Activated B cell treated with CpG ODN at 0.5 μM for 24 hours (primary cell): ENCODE results near the gene DUSP5. TPM values are rescaled to one million over a fixed set of nuclear protein-coding genes. Genes with fewer than 3 reads are reported as not detected.

Experiments
- ATAC-seq: fragments of 200-7000 bp; cut with Tn5 transposase; one replicate; pipeline ENCODE4 v1.10.0; 2021; ENCODE audit warnings: low read depth, mild to moderate bottlenecking, moderate library complexity
- CTCF ChIA-PET: fragments of 350-600 bp; sonication (Branson Sonifier 250); formaldehyde crosslinking; loops from one replicate; lab custom pipeline; 2021; ENCODE audit warnings: antibody characterized with exemption; lab: Charles Lee
- POLR2A ChIA-PET: fragments of 350-600 bp; sonication (Branson Sonifier 250); formaldehyde crosslinking; loops from one replicate; lab custom pipeline; 2021; ENCODE audit warnings: antibody characterized with exemption; lab: Charles Lee
- DNase-seq: peaks from one replicate; pipeline ENCODE4 v3.0.0; 2022
- H3K27ac Mint-ChIP-seq: one replicate; pipeline ENCODE4 v1.8.0; 2020; ENCODE audit warnings: mixed read lengths
- H3K27me3 Mint-ChIP-seq: one replicate; pipeline ENCODE4 v1.8.0; 2021; ENCODE audit warnings: mixed read lengths
- H3K36me3 Mint-ChIP-seq: one replicate; pipeline ENCODE4 v1.8.0; 2021; ENCODE audit warnings: low read depth, mixed read lengths
- H3K4me1 Mint-ChIP-seq: one replicate; pipeline ENCODE4 v1.8.0; 2021; ENCODE audit warnings: mixed read lengths
- H3K4me3 Mint-ChIP-seq: one replicate; pipeline ENCODE4 v1.8.0; 2020; ENCODE audit warnings: mild to moderate bottlenecking, mixed read lengths
- H3K9me3 Mint-ChIP-seq: one replicate; pipeline ENCODE4 v1.8.0; 2020; ENCODE audit warnings: mixed read lengths
- intact Hi-C: fragments of 100-400 bp; cut with micrococcal nuclease; formaldehyde crosslinking; loops from one replicate; pipeline ENCODE4 v1.15.1; 2024
- total RNA-seq: library from RNA; stranded (reverse); gene quantifications from 2 replicates; pipeline ENCODE4 v1.2.3, GENCODE V29; 2022
- TF ChIP-seq, protein P1 (sequence below): fragments of 200-600 bp; IDR thresholded peaks from one replicate; pipeline ENCODE4 v1.8.0; 2022; ENCODE audit warnings: antibody characterized with exemption, mild to moderate bottlenecking

The DUSP5 gene
- total RNA-seq, 1 donor from 2014 or later: 26.1 TPM

DNA sequence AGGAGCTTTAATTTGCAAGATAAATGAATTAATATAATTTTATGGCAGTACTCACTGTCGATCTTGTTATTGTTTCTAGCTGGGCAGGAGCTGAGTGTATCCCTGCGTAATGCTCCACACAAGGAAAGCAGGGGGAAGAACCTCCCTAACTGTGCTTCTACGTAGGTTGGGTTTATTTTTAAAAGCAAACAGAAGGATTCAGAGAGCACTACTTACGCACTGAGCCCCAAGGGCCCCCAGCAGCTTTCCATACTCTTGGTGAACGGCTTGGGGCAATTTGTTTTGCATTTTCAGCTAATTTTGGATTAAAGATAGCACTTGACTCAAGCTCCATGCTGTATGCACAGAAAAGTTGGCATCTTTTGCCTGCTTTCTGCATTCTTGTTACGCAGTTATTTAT is 9.6 kb downstream of the DUSP5 start:
- CTCF ChIA-PET: no interaction called here
- Mint-ChIP-seq H3K4me3 (no peak overlapping the region), H3K27me3 (no peaks in the 10 kb centered on the region), H3K4me1 (peaks cover 53% of the 10 kb centered on the region), H3K36me3 (peaks cover 88% of the 10 kb centered on the region), H3K27ac (no peak overlapping the region), H3K9me3 (no peaks in the 10 kb centered on the region)
- ATAC-seq: no peak
- intact Hi-C loops: no loop called here
- POLR2A ChIA-PET: interaction anchor here (0.5 to 3.7 kb wide), 7 partner anchors 9 to 281 kb away, joined by 3 to 12 read pairs (median 4); partner anchors contain the start of gene DUSP5
- DNase-seq: no peak
- TF ChIP-seq, protein P1, sequence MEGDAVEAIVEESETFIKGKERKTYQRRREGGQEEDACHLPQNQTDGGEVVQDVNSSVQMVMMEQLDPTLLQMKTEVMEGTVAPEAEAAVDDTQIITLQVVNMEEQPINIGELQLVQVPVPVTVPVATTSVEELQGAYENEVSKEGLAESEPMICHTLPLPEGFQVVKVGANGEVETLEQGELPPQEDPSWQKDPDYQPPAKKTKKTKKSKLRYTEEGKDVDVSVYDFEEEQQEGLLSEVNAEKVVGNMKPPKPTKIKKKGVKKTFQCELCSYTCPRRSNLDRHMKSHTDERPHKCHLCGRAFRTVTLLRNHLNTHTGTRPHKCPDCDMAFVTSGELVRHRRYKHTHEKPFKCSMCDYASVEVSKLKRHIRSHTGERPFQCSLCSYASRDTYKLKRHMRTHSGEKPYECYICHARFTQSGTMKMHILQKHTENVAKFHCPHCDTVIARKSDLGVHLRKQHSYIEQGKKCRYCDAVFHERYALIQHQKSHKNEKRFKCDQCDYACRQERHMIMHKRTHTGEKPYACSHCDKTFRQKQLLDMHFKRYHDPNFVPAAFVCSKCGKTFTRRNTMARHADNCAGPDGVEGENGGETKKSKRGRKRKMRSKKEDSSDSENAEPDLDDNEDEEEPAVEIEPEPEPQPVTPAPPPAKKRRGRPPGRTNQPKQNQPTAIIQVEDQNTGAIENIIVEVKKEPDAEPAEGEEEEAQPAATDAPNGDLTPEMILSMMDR: no peak

GRCh38 chr10:110508159-110508788 is 10.6 kb downstream of the DUSP5 start:
- intact Hi-C loops: no loop called here
- DNase-seq (no peak), ATAC-seq (no peak)
- H3K36me3 Mint-ChIP-seq: peaks cover 92% of the 10 kb centered on the region
- no peak overlapping the region for H3K4me3 Mint-ChIP-seq
- ChIA-PET CTCF (interaction anchor here (1.5 kb wide), 1 partner anchor 154 kb away, joined by 5 read pairs; no protein-coding TSS in a partner anchor), POLR2A (interaction anchor here (1.5 to 3.7 kb wide), 3 partner anchors 10 to 202 kb away, joined by 4 to 12 read pairs (median 7); partner anchors contain the start of gene DUSP5)
- TF ChIP-seq, protein P1: no peak
- no peaks in the 10 kb centered on the region for H3K9me3 Mint-ChIP-seq
- H3K27me3 Mint-ChIP-seq: no peaks in the 10 kb centered on the region
- H3K27ac Mint-ChIP-seq: no peak overlapping the region
- H3K4me1 Mint-ChIP-seq: peaks cover 53% of the 10 kb centered on the region

GRCh38 chr10:110508806-110509544 is 11.3 kb downstream of the DUSP5 start:
- ChIA-PET CTCF (interaction anchor here (1.5 kb wide), 1 partner anchor 154 kb away, joined by 5 read pairs; no protein-coding TSS in a partner anchor), POLR2A (interaction anchor here (1.5 to 3.7 kb wide), 3 partner anchors 11 to 203 kb away, joined by 4 to 12 read pairs (median 7); partner anchors contain the start of gene DUSP5)
- Mint-ChIP-seq H3K4me1 (peaks cover 52% of the 10 kb centered on the region), H3K4me3 (no peak overlapping the region), H3K27ac (no peak overlapping the region), H3K27me3 (no peaks in the 10 kb centered on the region), H3K9me3 (no peaks in the 10 kb centered on the region), H3K36me3 (peaks cover 91% of the 10 kb centered on the region)
- intact Hi-C loops: no loop called here
- no peak for DNase-seq
- TF ChIP-seq, protein P1: no peak
- ATAC-seq: no peak

- DNase-seq (no peak), ATAC-seq (no peak)
- TF ChIP-seq, protein P1: no peak
- no peaks in the 10 kb centered on the region for H3K27me3 Mint-ChIP-seq
- POLR2A ChIA-PET: interaction anchor here (1.5 to 3.7 kb wide), 3 partner anchors 12 to 204 kb away, joined by 4 to 12 read pairs (median 7); partner anchors contain the start of gene DUSP5
- no peaks in the 10 kb centered on the region for H3K9me3 Mint-ChIP-seq
- H3K27ac Mint-ChIP-seq: no peak overlapping the region
- peaks cover 90% of the 10 kb centered on the region for H3K36me3 Mint-ChIP-seq
- H3K4me3 Mint-ChIP-seq: no peak overlapping the region
- H3K4me1 Mint-ChIP-seq: peaks cover 48% of the 10 kb centered on the region
- CTCF ChIA-PET: no interaction called here
- intact Hi-C loops: no loop called here
Observed at GRCh38 chr10:110509560-110509959, 11.9 kb downstream of the DUSP5 start.

- CTCF ChIA-PET: no interaction called here
- H3K9me3 Mint-ChIP-seq: no peaks in the 10 kb centered on the region
- intact Hi-C loops: no loop called here
- POLR2A ChIA-PET: interaction anchor here (1.5 to 3.7 kb wide), 2 partner anchors 12 to 204 kb away, joined by 7 to 12 read pairs; partner anchors contain the start of gene DUSP5
- H3K27ac Mint-ChIP-seq: no peak overlapping the region
- peaks cover 43% of the 10 kb centered on the region for H3K4me1 Mint-ChIP-seq
- no peak overlapping the region for H3K4me3 Mint-ChIP-seq
- no peaks in the 10 kb centered on the region for H3K27me3 Mint-ChIP-seq
- H3K36me3 Mint-ChIP-seq: peaks cover 90% of the 10 kb centered on the region
- no peak for DNase-seq
- TF ChIP-seq, protein P1: no peak
- ATAC-seq: no peak
Observed at GRCh38 chr10:110510086-110510485, 12.4 kb downstream of the DUSP5 start.
